K562 (cell line): Measurements from ENCODE around the gene ODAD3. TPM values are rescaled to one million over a fixed set of nuclear protein-coding genes. Genes with fewer than 3 reads are reported as not detected.

Experiments
- ASH1L ChIP-seq: fragments of 450-650 bp; IDR thresholded peaks from 2 replicates; pipeline ENCODE4 v1.6.1; 2018; ENCODE audit warnings: borderline replicate concordance, mild to moderate bottlenecking, low read depth; ENCODE audit not compliant: partially characterized antibody
- ATF4 ChIP-seq: fragments of 450-650 bp; formaldehyde crosslinking; IDR thresholded peaks from 2 replicates; pipeline ENCODE4 v1.4.0; 2022; ENCODE audit warnings: mild to moderate bottlenecking, moderate library complexity
- CXXC5 ChIP-seq: fragments of 250-450 bp; sonication (Bioruptor Pico); IDR thresholded peaks from 2 replicates; pipeline ENCODE4 v1.8.0; 2022; ENCODE audit warnings: inconsistent platforms, mild to moderate bottlenecking, moderate library complexity
- EZH2 ChIP-seq: IDR thresholded peaks from 2 replicates; pipeline ENCODE4 v1.6.1; 2012; ENCODE audit warnings: low read depth, mild to moderate bottlenecking, inconsistent platforms, low read length, borderline replicate concordance
- GATAD2B ChIP-seq: fragments of 450-650 bp; IDR thresholded peaks from 2 replicates; pipeline ENCODE4 v1.6.1; 2017; ENCODE audit warnings: mild to moderate bottlenecking, borderline replicate concordance
- HNRNPH1 ChIP-seq: fragments of 200-400 bp; formaldehyde crosslinking; optimal IDR thresholded peaks from 2 replicates; pipeline ENCODE3; 2017; ENCODE audit warnings: low read depth, mild to moderate bottlenecking, low read length, moderate library complexity
- KDM4B ChIP-seq, 2 experiments: fragments of 450-650 bp in 1 of 2; sonication (generic) in 1 of 2; IDR thresholded peaks; 2 replicates each; pipeline ENCODE4 v1.6.1; 2016 to 2017; ENCODE audit warnings: borderline replicate concordance in 2 of 2, antibody characterized with exemption in 1 of 2, low read depth in 1 of 2, mild to moderate bottlenecking in 1 of 2
- NR2C1 ChIP-seq, 2 experiments: fragments of 450-650 bp; IDR thresholded peaks; 2 replicates each; pipeline ENCODE4 v1.6.1; 2017; ENCODE audit warnings: mild to moderate bottlenecking in 2 of 2, antibody characterized with exemption in 1 of 2, inconsistent platforms in 1 of 2, missing compliant biosample characterization in 1 of 2, missing genetic modification characterization in 1 of 2
- PHF21A ChIP-seq: fragments of 450-650 bp; IDR thresholded peaks from 2 replicates; pipeline ENCODE4 v1.6.1; 2017; ENCODE audit warnings: low read depth, borderline replicate concordance
- PPARD ChIP-seq: fragments of 250-450 bp; sonication (Bioruptor Pico); IDR thresholded peaks from 2 replicates; pipeline ENCODE4 v1.8.0; 2022; ENCODE audit warnings: inconsistent platforms, mild to moderate bottlenecking, moderate library complexity
- TCF7 ChIP-seq: sonication (generic); IDR thresholded peaks from 2 replicates; pipeline ENCODE4 v1.6.1; 2016; ENCODE audit warnings: antibody characterized with exemption, borderline replicate concordance
- TCF7L2 ChIP-seq: fragments of 150-350 bp; IDR thresholded peaks from 2 replicates; pipeline ENCODE4 v1.6.1; 2016; ENCODE audit warnings: low read depth, mild to moderate bottlenecking, low read length, moderate library complexity
- THRB ChIP-seq: fragments of 450-650 bp; formaldehyde crosslinking; conservative IDR thresholded peaks from 2 replicates; pipeline ENCODE4 v1.4.0; 2022; ENCODE audit warnings: mild to moderate bottlenecking, missing genetic modification characterization
- U2AF1 ChIP-seq: fragments of 200-400 bp; formaldehyde crosslinking; optimal IDR thresholded peaks from 2 replicates; pipeline ENCODE3; 2017; ENCODE audit warnings: mild to moderate bottlenecking, low read depth, low read length, moderate library complexity
- ZNF224 ChIP-seq: sonication (generic); formaldehyde crosslinking; IDR thresholded peaks from 2 replicates; pipeline ENCODE4 v1.8.0; 2022; ENCODE audit warnings: mild to moderate bottlenecking, missing genetic modification reagents
- ZNF785 ChIP-seq: fragments of 250-450 bp; sonication (Bioruptor Pico); IDR thresholded peaks from 2 replicates; pipeline ENCODE4 v1.4.0; 2020; ENCODE audit warnings: mild to moderate bottlenecking
- ZNF79 ChIP-seq: fragments of 250-450 bp; sonication (Bioruptor Pico); IDR thresholded peaks from 2 replicates; pipeline ENCODE4 v1.4.0; 2020; ENCODE audit warnings: low read depth, mild to moderate bottlenecking, moderate library complexity
- polyA plus RNA-seq, 8 experiments: library from polyadenylated mRNA; depleted of rRNA in 4 of 8; stranded (reverse) in 5 of 8; unstranded in 3 of 8; fragments of >200 nt; fragmentation: Nextera tagmentation in 2 of 8; fragmentation: Illumina TruSeq in 1 of 8; extraction: Ambion mirVana in 2 of 8; extraction: Trizol in 1 of 8; gene quantifications; 2 replicates each; pipeline versions ENCODE4 v1.2.1 to v1.2.3, GENCODE V29; 2011 to 2014; ENCODE audit warnings: inconsistent platforms in 1 of 8, missing spikeins in 1 of 8
- total RNA-seq, 7 experiments: library from RNA; depleted of rRNA in 6 of 7; stranded (reverse); fragments of >200 nt in 6 of 7; fragmentation: Illumina TruSeq in 2 of 7; extraction: Trizol in 2 of 7; gene quantifications; 2 replicates each; pipeline versions ENCODE4 v1.2.1 to v1.2.3, GENCODE V29; 2011 to 2021; ENCODE audit warnings: low replicate concordance in 1 of 7

The ODAD3 gene
- total and polyA plus RNA-seq, 9 of the 15 experiments (the other 6 are each of a cell fraction or from before 2014, with no cell fraction given): 0.07 to 0.72 (median 0.14) TPM; not detected in 2

- no peak for TF ChIP-seq U2AF1
- TF ChIP-seq TCF7L2: no peak
- TF ChIP-seq KDM4B (IDR thresholded peaks at IDR 0.05; ENCODE audit: borderline replicate concordance in 2 of 2, low read depth in 1 of 2): 0 out of 4 replicates have a peak, but pooled peaks of 1 of the 2 experiments have one; percentile 33
- TF ChIP-seq ZNF224 (CRISPR knock-in tag): no peak
- no peak for TF ChIP-seq HNRNPH1
- TF ChIP-seq THRB (CRISPR knock-in tag): no peak
- TF ChIP-seq ASH1L: no peak
- no peak for TF ChIP-seq GATAD2B
- TF ChIP-seq CXXC5 (CRISPR knock-in tag): peak; percentile 59
- TF ChIP-seq ZNF79: no peak
- no peak for TF ChIP-seq ATF4 (CRISPR knock-in tag)
- no peak for TF ChIP-seq PPARD (CRISPR knock-in tag)
- TF ChIP-seq ZNF785 (CRISPR knock-in tag): no peak
- TF ChIP-seq TCF7: no peak
- no peak for TF ChIP-seq EZH2
- TF ChIP-seq PHF21A: 0 out of 2 replicates have a peak, but pooled peaks have one; percentile 52
- TF ChIP-seq NR2C1 (IDR thresholded peaks at IDR 0.05): 0 out of 2 replicates have a peak, but pooled peaks have one; percentile 38
- peak; percentile 60; the same call in 1 of the 2 replicates for TF ChIP-seq NR2C1 (tag; IDR thresholded peaks at IDR 0.05)
Measured at GRCh38 chr19:11382898-11383705, 51.8 kb downstream of the ODAD3 start (continued).
